Stimulated activated CD8-positive, alpha-beta memory T cell treated with anti-CD3 and anti-CD28 coated beads, Interleukin-15, amount 100 ng/mL, for 24 hours (primary cell): ENCODE data around the gene EFNB2.

Experiments
- DNase-seq: peaks from one replicate; pipeline ENCODE4 v3.0.0-alpha.2; 2020; ENCODE audit warnings: low read depth

EFNB2 gene

GRCh38 chr13:106500445-106500844 is 35.0 kb downstream of the EFNB2 start:
- no peak for DNase-seq

GRCh38 chr13:106499896-106500295 is 35.6 kb downstream of the EFNB2 start:
- no peak for DNase-seq

GRCh38 chr13:106499113-106499512 is 36.3 kb downstream of the EFNB2 start:
- DNase-seq: no peak

- no peak for DNase-seq
Observed at GRCh38 chr13:106498571-106498970, 36.9 kb downstream of the EFNB2 start.

GRCh38 chr13:106498158-106498557 is 37.3 kb downstream of the EFNB2 start:
- DNase-seq: no peak

- no peak for DNase-seq
Observed at GRCh38 chr13:106497079-106497478, 38.4 kb downstream of the EFNB2 start.

- DNase-seq: no peak
Observed at GRCh38 chr13:106496072-106496997, 39.1 kb downstream of the EFNB2 start.

- no peak for DNase-seq
Observed at GRCh38 chr13:106494936-106495335, 40.5 kb downstream of the EFNB2 start.

GRCh38 chr13:106494506-106494905 is 41.0 kb downstream of the EFNB2 start:
- no peak for DNase-seq

- no peak for DNase-seq
Observed at GRCh38 chr13:106493533-106494220, 41.8 kb downstream of the EFNB2 start.

GRCh38 chr13:106492588-106493475 is 42.6 kb downstream of the EFNB2 start:
- no peak for DNase-seq

- no peak for DNase-seq
Observed at GRCh38 chr13:106491928-106492587, 43.4 kb downstream of the EFNB2 start.

- DNase-seq: no peak
Observed at GRCh38 chr13:106491463-106491862, 44.0 kb downstream of the EFNB2 start.

GRCh38 chr13:106490569-106491321 is 44.7 kb downstream of the EFNB2 start:
- no peak for DNase-seq

- DNase-seq: no peak
Observed at GRCh38 chr13:106489849-106490568, 45.5 kb downstream of the EFNB2 start.

- no peak for DNase-seq
Observed at GRCh38 chr13:106488686-106489085, 46.8 kb downstream of the EFNB2 start.

GRCh38 chr13:106488076-106488475 is 47.4 kb downstream of the EFNB2 start:
- no peak for DNase-seq

- DNase-seq: no peak
Observed at GRCh38 chr13:106487129-106487528, 48.3 kb downstream of the EFNB2 start.

GRCh38 chr13:106486287-106486686 is 49.2 kb downstream of the EFNB2 start:
- no peak for DNase-seq

GRCh38 chr13:106484537-106485193 is 50.8 kb downstream of the EFNB2 start:
- DNase-seq: no peak
